OCI-LY7 (cell line): ENCODE data around the gene FANCC. TPM values are rescaled to one million over a fixed set of nuclear protein-coding genes. Genes with fewer than 3 reads are reported as not detected.

Source experiments
- BruUV-seq: library from RNA; stranded (reverse); fragments of 400-500 nt; replicated peaks from 2 replicates; lab custom pipeline; 2021; lab: Mats Ljungman, UMichigan
- CTCF ChIA-PET: fragments of 300-600 bp; sonication (Branson Sonifier 250); formaldehyde crosslinking; loops from one replicate; lab custom pipeline; 2022; ENCODE audit warnings: antibody characterized with exemption; ENCODE audit not compliant: unreplicated experiment; lab: Charles Lee
- POLR2A ChIA-PET: fragments of 300-600 bp; sonication (Branson Sonifier 250); formaldehyde crosslinking; loops from one replicate; lab custom pipeline; 2022; ENCODE audit warnings: antibody characterized with exemption; lab: Charles Lee
- DNase-seq: peaks from one replicate; pipeline ENCODE4 v3.0.0-alpha.2; 2015; ENCODE audit warnings: low spot score
- H2AFZ ChIP-seq: fragments of 200-600 bp; sonication (generic), shearing (Covaris generic); 2 replicates; pipeline ENCODE4 v1.6.1; 2014; ENCODE audit warnings: mild to moderate bottlenecking, antibody characterized with exemption, low read length, moderate library complexity
- H3K27ac ChIP-seq: fragments of 200-600 bp; sonication (generic); 2 replicates; pipeline ENCODE4 v1.5.1; 2014; ENCODE audit warnings: mixed run types, low read depth, mild to moderate bottlenecking, moderate library complexity, low read length, inconsistent platforms; ENCODE audit not compliant: poor library complexity, severe bottlenecking
- H3K36me3 ChIP-seq: fragments of 200-600 bp; sonication (generic); 2 replicates; pipeline ENCODE4 v1.6.1; 2014; ENCODE audit warnings: mild to moderate bottlenecking, antibody characterized with exemption, low read length, moderate library complexity, mixed read lengths; ENCODE audit not compliant: insufficient read depth
- H3K4me1 ChIP-seq: fragments of 200-600 bp; sonication (generic); 2 replicates; pipeline ENCODE4 v1.5.1; 2014; ENCODE audit warnings: mild to moderate bottlenecking, low read length; ENCODE audit not compliant: insufficient read depth, poor library complexity, severe bottlenecking
- H3K4me2 ChIP-seq: fragments of 200-600 bp; sonication (generic); 2 replicates; pipeline ENCODE4 v1.6.1; 2014; ENCODE audit warnings: mild to moderate bottlenecking, low read length
- H3K4me3 ChIP-seq: fragments of 200-600 bp; sonication (generic); 2 replicates; pipeline ENCODE4 v1.5.1; 2014; ENCODE audit warnings: mild to moderate bottlenecking, low read depth, low read length; ENCODE audit not compliant: poor library complexity, severe bottlenecking
- H3K79me2 ChIP-seq: fragments of 200-600 bp; sonication (generic); 2 replicates; pipeline ENCODE4 v1.6.1; 2016; ENCODE audit warnings: low read depth, mild to moderate bottlenecking, low read length, moderate library complexity, mixed read lengths; ENCODE audit not compliant: insufficient read depth
- H3K9me2 ChIP-seq: fragments of 200-600 bp; sonication (generic); 2 replicates; pipeline ENCODE4 v1.6.1; 2016; ENCODE audit warnings: mild to moderate bottlenecking, low read length, mixed read lengths; ENCODE audit not compliant: insufficient read depth
- H3K9me3 ChIP-seq: fragments of 200-600 bp; sonication (generic); 2 replicates; pipeline ENCODE4 v1.6.1; 2014; ENCODE audit warnings: mild to moderate bottlenecking, mixed run types, low read length, mixed read lengths
- H4K20me1 ChIP-seq: fragments of 200-600 bp; sonication (generic); 2 replicates; pipeline ENCODE4 v1.6.1; 2014; ENCODE audit warnings: mild to moderate bottlenecking, antibody characterized with exemption, low read length, moderate library complexity, mixed read lengths; ENCODE audit not compliant: insufficient read depth
- CTCF ChIP-seq: fragments of 200-600 bp; sonication (generic); conservative IDR thresholded peaks from 2 replicates; pipeline ENCODE4 v1.5.1; 2014; ENCODE audit warnings: mild to moderate bottlenecking, antibody characterized with exemption, low read length, moderate library complexity, mixed read lengths
- EZH2phosphoT487 ChIP-seq: fragments of 200-600 bp; sonication (generic); IDR thresholded peaks from 2 replicates; pipeline ENCODE4 v1.6.1; 2018; ENCODE audit warnings: low read depth, borderline replicate concordance, mild to moderate bottlenecking, mixed run types, antibody characterized with exemption, low read length, moderate library complexity, mixed read lengths
- intact Hi-C: fragments of 100-400 bp; cut with micrococcal nuclease; formaldehyde crosslinking; loops from one replicate; pipeline ENCODE4 v1.10.0; 2022; ENCODE audit not compliant: unreplicated experiment
- total RNA-seq, 2 experiments: library from RNA; depleted of rRNA in 1 of 2; stranded (reverse); fragments of >200 nt in 1 of 2; shearing (Covaris generic) in 1 of 2; gene quantifications; 2 replicates each; pipeline ENCODE4 v1.2.3, GENCODE V29; 2014 to 2022

Gene FANCC
- total RNA-seq, 2 experiments from 2014 or later = 13.9 to 28.7 TPM

GRCh38 chr9:95190413-95190812 is 127.1 kb downstream of the FANCC start:
- intact Hi-C loops = no loop called here
- no peak overlapping the region for H2AFZ ChIP-seq
- CTCF ChIA-PET = no interaction called here
- H3K4me2 ChIP-seq = no peak overlapping the region
- POLR2A ChIA-PET = no interaction called here
- H3K36me3 ChIP-seq = no peaks in the 10 kb centered on the region
- no peaks in the 10 kb centered on the region for H3K9me2 ChIP-seq
- H4K20me1 ChIP-seq = no peaks in the 10 kb centered on the region
- no peak for TF ChIP-seq EZH2phosphoT487
- no peak for TF ChIP-seq CTCF
- H3K79me2 ChIP-seq = no peaks in the 10 kb centered on the region
- H3K27ac ChIP-seq = no peak overlapping the region
- H3K4me1 ChIP-seq = no peaks in the 10 kb centered on the region
- no peak for DNase-seq
- no peak overlapping the region for H3K4me3 ChIP-seq
- BruUV-seq = no TSS peak
- H3K9me3 ChIP-seq = no peaks in the 10 kb centered on the region

GRCh38 chr9:95189251-95190098 is 128.0 kb downstream of the FANCC start:
- H4K20me1 ChIP-seq = no peaks in the 10 kb centered on the region
- H3K9me2 ChIP-seq = no peaks in the 10 kb centered on the region
- no peaks in the 10 kb centered on the region for H3K9me3 ChIP-seq
- no peaks in the 10 kb centered on the region for H3K4me1 ChIP-seq
- CTCF ChIA-PET = no interaction called here
- TF ChIP-seq EZH2phosphoT487 (no peak), CTCF (no peak)
- H3K4me2 ChIP-seq = no peak overlapping the region
- no peak overlapping the region for H3K27ac ChIP-seq
- H3K4me3 ChIP-seq = no peak overlapping the region
- BruUV-seq = no TSS peak
- intact Hi-C loops = no loop called here
- H3K36me3 ChIP-seq = no peaks in the 10 kb centered on the region
- DNase-seq = no peak
- POLR2A ChIA-PET = no interaction called here
- H3K79me2 ChIP-seq = no peaks in the 10 kb centered on the region
- no peak overlapping the region for H2AFZ ChIP-seq

- BruUV-seq = no TSS peak
- no peak overlapping the region for H2AFZ ChIP-seq
- H3K36me3 ChIP-seq = no peaks in the 10 kb centered on the region
- no peak for DNase-seq
- no peak overlapping the region for H3K27ac ChIP-seq
- TF ChIP-seq EZH2phosphoT487 = no peak
- no peak for TF ChIP-seq CTCF
- no peaks in the 10 kb centered on the region for H4K20me1 ChIP-seq
- CTCF ChIA-PET = no interaction called here
- H3K4me2 ChIP-seq = no peak overlapping the region
- no peaks in the 10 kb centered on the region for H3K9me3 ChIP-seq
- no peaks in the 10 kb centered on the region for H3K4me1 ChIP-seq
- no peaks in the 10 kb centered on the region for H3K79me2 ChIP-seq
- no peak overlapping the region for H3K4me3 ChIP-seq
- no peaks in the 10 kb centered on the region for H3K9me2 ChIP-seq
- POLR2A ChIA-PET = no interaction called here
- intact Hi-C loops = no loop called here
Observed at GRCh38 chr9:95188459-95188858, 129.1 kb downstream of the FANCC start.
